Esophagus muscularis mucosa (tissue), 4 donors: ENCODE measurements around the gene MYO16.

Experiments
- CTCF ChIP-seq, 3 experiments: fragments of 200-600 bp in 2 of 3; fragments of 450-650 bp in 1 of 3; sonication (generic) in 2 of 3; IDR thresholded peaks; one replicate each; pipeline ENCODE4 v1.5.1; 2017 to 2019; ENCODE audit warnings: antibody characterized with exemption in 3 of 3, mild to moderate bottlenecking in 2 of 3, moderate library complexity in 1 of 3
- EP300 ChIP-seq: sonication (generic); formaldehyde crosslinking; IDR thresholded peaks from one replicate; pipeline ENCODE4 v1.6.1; 2017; ENCODE audit warnings: antibody characterized with exemption
- POLR2A ChIP-seq: fragments of 450-650 bp; IDR thresholded peaks from one replicate; pipeline ENCODE4 v1.6.1; 2017; ENCODE audit warnings: antibody characterized with exemption, moderate library complexity, mild to moderate bottlenecking, low read depth

GRCh38 chr13:109111141-109111540 lies 481.7 kb downstream of the MYO16 start:
- no peak for TF ChIP-seq CTCF (IDR thresholded peaks at IDR 0.05)
- no peak for TF ChIP-seq EP300
- TF ChIP-seq POLR2A = no peak
